Activated naive CD4-positive, alpha-beta T cell treated with anti-CD3 and anti-CD28 coated beads, Interleukin-2, amount 50 U/mL, for 72 hours (primary cell): ENCODE data around the gene SLPI. TPM values are rescaled to one million over a fixed set of nuclear protein-coding genes. Genes with fewer than 3 reads are reported as not detected.

ENCODE experiments used
- ATAC-seq, 2 donors: fragments of 150-1000 bp; cut with Tn5 transposase; 2 replicates each; pipeline ENCODE4 v1.10.0; 2021; ENCODE audit warnings: mild to moderate bottlenecking in 2 of 2, moderate library complexity in 2 of 2
- DNase-seq, 2 donors: peaks; one replicate each; pipeline ENCODE4 v3.0.0; 2021 to 2022; ENCODE audit warnings: low spot score in 2 of 2
- H3K27ac Mint-ChIP-seq, 2 donors: one replicate each; pipeline ENCODE4 v1.8.0; 2022; ENCODE audit warnings: mild to moderate bottlenecking in 2 of 2, mixed read lengths in 2 of 2
- H3K36me3 Mint-ChIP-seq, 2 donors: one replicate each; pipeline ENCODE4 v1.8.0; 2022; ENCODE audit warnings: mixed read lengths in 2 of 2
- H3K9me3 Mint-ChIP-seq, 2 donors: one replicate each; pipeline ENCODE4 v1.8.0; 2022; ENCODE audit warnings: mixed read lengths in 2 of 2
- total RNA-seq, 2 donors: library from RNA; stranded (reverse); gene quantifications; one replicate each; pipeline ENCODE4 v1.2.3, GENCODE V29; 2022

Gene SLPI
- total RNA-seq, 2 donors from 2014 or later: not detected

DNA sequence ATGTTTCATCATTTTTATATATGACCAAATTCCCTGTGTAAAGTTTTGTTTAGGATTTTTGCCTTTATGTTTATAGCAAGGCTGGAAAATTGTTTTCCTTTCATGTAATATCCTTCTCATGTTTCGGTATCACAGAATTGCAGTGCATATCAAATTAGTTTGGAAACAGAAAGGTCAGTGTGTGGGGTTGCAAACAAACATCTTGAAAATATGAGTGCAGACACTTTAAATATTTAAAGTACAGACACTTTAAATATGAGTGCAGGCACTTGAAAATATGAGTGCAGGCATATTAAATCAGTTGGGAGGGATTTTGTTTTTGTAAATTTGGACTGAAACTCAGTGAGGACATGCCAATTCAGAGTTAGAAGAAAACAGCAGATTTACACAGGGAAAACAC is 6.5 kb downstream of the SLPI start:
- no peaks in the 10 kb centered on the region for H3K9me3 Mint-ChIP-seq
- ATAC-seq (no peak), DNase-seq (no peak)
- H3K36me3 Mint-ChIP-seq: no peaks in the 10 kb centered on the region
- H3K27ac Mint-ChIP-seq: no peak overlapping the region

DNA sequence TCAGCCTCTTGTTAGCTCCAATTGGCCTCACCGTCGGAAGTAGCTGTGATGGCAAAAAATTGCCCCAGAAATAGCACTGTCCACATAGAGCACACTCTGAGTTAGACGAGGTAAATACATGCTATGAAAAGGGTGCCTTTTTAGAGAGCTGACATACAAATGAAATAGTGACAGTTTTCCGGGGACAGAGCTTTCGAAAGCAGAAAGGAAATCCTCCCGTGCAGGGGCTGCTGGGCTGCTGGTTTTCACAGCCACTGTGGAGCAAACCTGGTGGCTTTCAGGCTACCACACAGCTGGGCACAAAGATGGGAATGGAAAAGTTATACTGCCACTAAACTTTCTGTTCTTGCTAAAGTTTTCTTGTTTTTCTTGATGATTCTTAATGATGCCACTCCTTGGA is 8.3 kb downstream of the SLPI start:
- ATAC-seq (no peak), DNase-seq (no peak)
- Mint-ChIP-seq H3K9me3 (no peaks in the 10 kb centered on the region), H3K36me3 (no peaks in the 10 kb centered on the region), H3K27ac (no peak overlapping the region)

DNA sequence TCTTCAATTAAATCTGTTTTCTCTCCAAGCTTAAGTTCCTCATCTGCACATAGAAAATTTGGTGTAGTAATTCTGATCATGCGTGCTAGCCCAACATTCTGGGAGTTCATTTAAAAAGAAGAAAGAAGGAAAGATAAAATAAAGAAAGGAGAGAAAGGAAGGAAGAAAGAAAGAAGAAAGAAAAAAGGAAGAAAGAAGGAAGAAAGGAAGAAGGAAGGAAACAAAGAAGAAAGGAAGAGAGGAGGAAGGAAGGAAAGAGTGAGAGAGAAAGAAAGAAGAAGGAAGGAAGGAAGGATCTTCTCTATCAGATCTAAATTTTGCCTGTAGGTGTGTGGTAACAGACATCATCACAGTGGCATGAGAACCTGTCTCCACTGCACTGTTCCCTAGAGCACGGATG is 16.2 kb downstream of the SLPI start:
- Mint-ChIP-seq H3K27ac (no peak overlapping the region), H3K9me3 (peaks cover 0 to 6% of the 10 kb centered on the region in 2 donors), H3K36me3 (no peaks in the 10 kb centered on the region)
- no peak for ATAC-seq
- no peak for DNase-seq

DNA sequence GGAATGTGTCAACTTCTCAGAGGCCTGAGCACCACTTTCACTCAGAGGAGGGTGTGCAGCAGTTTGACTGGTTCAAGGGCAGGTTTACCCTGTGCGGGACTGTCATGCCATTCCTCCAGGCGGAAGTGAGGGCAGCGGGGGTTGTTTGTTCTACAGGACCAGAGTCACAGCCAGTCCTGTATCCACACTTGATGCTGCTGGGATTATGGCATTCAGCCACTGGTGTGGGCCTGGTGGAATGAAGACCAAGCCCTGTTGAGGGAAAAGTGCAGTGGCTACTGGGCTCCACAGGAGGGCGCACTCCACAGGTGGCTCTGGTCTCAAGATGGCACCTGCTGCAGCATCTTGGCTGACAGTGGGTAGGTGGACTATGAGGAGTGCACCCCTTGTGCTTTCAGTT is 18.4 kb downstream of the SLPI start:
- peaks cover 0 to 6% of the 10 kb centered on the region in 2 donors for H3K9me3 Mint-ChIP-seq
- H3K27ac Mint-ChIP-seq: no peak overlapping the region
- DNase-seq (peak in 1 of 2 donors; percentile 22), ATAC-seq (no peak)
- no peaks in the 10 kb centered on the region for H3K36me3 Mint-ChIP-seq

DNA sequence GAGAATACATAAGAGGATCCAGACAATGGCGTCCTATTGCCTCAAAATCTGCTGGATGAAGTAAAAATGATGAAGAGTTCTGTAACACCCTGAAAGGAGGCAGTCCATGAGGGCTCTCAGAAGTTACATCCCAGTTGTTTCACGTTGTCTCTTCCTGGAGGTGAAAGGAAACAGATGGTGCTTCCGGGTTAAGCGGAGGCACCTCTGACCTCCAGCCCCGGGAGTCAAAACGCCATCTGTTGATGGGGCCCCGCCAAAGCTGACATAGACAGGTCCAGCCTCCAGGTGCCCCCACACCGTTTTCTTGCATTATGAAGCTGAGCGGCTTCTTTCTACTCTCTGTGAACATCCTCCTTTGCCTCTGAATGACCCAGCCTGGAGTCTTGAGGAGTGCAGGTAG is 23.7 kb downstream of the SLPI start:
- no peak overlapping the region for H3K27ac Mint-ChIP-seq

DNA sequence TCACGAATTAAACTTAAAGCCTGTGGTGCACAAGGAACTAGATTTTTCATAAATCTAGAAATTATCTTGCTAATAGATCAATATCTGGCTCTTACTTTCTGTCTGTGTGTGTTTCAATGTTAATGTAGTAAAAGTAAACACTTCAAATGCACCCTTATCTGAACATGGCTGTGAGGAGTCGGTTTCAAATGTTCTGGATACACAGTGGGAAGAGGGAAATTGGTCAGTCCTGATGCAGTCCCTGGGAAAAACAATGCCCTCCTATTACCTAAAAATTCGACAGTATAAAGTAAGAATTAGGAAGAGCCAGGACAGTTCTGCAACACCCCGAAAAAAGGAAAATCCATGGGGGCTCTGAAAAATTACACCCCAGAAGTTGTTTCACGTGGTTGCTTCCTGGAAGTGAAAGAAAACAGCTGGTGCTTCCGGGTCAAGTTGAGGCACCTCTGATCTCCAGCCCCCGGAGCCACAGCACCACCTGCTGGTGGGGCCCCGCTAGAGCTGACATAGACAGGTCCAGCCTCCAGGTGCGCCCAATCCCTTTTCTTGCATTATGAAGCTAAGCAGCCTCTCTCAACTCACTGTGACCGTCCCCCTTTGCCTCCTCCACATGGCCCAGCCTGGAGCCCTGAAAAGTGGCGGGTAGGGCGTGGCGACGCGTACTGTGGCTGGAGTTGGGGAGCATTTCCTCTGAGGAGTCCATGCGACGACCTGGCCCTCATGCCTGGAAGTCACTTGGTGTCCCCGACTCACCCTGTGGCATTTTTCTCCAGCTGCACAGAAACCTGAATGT is 24.9 kb downstream of the SLPI start:
- DNase-seq: peak in 1 of 2 donors; percentile 76
- peak; percentile 52 to 74 for ATAC-seq
- no peak overlapping the region for H3K27ac Mint-ChIP-seq
- no peaks in the 10 kb centered on the region for H3K36me3 Mint-ChIP-seq
- H3K9me3 Mint-ChIP-seq: no peaks in the 10 kb centered on the region

More for the DNA sequence above, 23.7 kb downstream of the SLPI start:
- no peaks in the 10 kb centered on the region for H3K36me3 Mint-ChIP-seq
- DNase-seq: no peak
- H3K9me3 Mint-ChIP-seq: peaks cover 0 to 6% of the 10 kb centered on the region in 2 donors
- no peak for ATAC-seq

DNA sequence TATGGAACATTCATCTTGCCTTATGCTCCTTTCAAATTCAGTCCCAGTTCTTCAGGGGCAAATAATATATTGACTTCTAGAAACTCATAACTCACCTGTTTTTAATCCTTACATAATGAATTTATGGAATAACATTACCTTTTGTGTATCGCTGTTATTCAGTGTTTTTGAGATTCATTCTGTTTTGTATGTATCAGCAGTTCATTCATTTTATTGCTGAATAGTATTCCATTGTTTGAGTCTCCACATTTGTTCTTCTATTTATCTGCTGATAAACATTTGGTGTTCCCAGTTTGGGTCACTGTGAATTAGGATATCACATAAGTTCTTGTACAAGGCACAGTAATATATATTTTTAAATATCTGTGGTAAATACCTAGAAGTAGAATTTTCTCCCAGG is 28.1 kb downstream of the SLPI start:
- DNase-seq (no peak), ATAC-seq (no peak)
- Mint-ChIP-seq H3K27ac (no peak overlapping the region), H3K36me3 (no peaks in the 10 kb centered on the region), H3K9me3 (no peaks in the 10 kb centered on the region)

DNA sequence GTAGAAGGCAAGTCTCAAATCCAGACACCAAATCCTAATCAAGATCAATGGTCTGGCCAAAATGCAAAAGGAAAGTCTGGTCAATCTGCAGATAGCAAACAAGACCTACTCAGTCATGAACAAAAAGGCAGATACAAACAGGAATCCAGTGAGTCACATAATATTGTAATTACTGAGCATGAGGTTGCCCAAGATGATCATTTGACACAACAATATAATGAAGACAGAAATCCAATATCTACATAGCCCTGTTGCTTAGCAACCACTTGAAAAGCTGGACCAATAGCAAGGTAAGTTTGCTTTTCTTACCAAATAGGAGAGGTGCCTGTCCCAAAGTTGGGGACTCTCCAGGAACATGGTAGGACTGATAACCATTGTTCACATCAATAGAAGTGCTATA is 31.2 kb downstream of the SLPI start:
- no peak for ATAC-seq
- Mint-ChIP-seq H3K9me3 (no peaks in the 10 kb centered on the region), H3K36me3 (no peaks in the 10 kb centered on the region), H3K27ac (no peak overlapping the region)
- DNase-seq: no peak

DNA sequence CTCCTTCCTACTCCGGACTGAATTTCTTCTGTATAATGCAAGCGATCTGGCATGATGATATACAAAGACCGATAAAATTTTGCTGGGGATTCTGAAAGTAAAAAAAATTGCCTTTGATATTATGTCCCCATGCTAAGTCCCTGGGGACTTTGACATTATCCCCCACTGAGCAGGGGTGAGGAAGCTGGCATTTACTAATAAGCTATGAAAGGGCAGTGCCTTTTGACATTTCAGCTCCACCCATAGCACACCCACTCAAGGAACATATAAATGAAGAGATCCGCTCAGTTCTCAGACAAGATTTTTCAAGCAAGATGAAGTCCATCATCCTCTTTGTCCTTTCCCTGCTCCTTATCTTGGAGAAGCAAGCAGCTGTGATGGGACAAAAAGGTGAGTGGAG is 33.3 kb downstream of the SLPI start, which contains the start of gene SEMG2:
TSS of gene SEMG2 (plus strand) at position 298 of the 400 bp plus-strand sequence. CDS start at position 315, 17 bp downstream.
- H3K36me3 Mint-ChIP-seq: no peaks in the 10 kb centered on the region
- no peak for DNase-seq
- no peak within 1 kb of the TSS for H3K27ac Mint-ChIP-seq
- no peak for ATAC-seq
- no peaks in the 10 kb centered on the region for H3K9me3 Mint-ChIP-seq

DNA sequence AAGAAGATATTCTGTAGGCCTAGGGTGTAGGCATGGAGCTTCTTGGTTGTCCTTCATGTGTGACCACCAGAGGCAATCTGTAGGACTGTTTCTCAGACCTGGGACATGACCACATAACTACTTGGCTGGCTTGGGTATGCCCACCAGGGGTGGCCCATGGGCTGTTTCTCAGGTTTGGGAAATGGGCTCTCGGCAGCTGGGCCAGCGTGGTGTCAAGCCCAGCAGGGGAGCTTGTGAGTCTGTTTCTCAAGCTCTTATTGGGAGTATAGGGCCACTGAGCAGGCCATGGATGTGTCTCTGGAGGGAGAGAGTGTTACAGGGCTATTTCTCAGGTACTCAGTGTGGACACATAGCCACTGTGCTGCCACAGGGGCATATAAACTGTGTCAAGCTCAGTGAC is 35.7 kb downstream of the SLPI start:
- no peak for ATAC-seq
- Mint-ChIP-seq H3K9me3 (no peaks in the 10 kb centered on the region), H3K27ac (no peak overlapping the region), H3K36me3 (no peaks in the 10 kb centered on the region)
- DNase-seq: no peak

DNA sequence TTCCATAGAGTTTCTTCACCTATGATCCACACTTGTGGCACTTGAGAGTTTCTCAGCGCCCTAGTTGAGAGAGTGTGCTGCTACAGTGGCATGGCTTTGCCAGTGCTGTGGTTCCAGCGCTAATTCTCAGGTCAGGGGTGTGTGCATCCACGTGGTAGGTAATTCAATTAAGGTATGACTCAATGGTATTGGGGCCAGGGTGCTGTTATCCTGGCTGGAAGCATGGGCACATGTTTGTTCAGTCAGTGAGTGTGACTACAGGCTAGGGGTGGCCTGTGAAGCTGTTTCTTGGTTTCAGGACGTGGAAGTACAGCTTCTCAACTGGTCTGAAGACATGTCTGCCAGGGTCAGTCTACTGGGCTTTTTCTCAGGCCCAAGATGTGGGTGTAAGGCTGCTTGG is 36.2 kb downstream of the SLPI start:
- DNase-seq (no peak), ATAC-seq (no peak)
- no peak overlapping the region for H3K27ac Mint-ChIP-seq
- no peaks in the 10 kb centered on the region for H3K36me3 Mint-ChIP-seq
- no peaks in the 10 kb centered on the region for H3K9me3 Mint-ChIP-seq

DNA sequence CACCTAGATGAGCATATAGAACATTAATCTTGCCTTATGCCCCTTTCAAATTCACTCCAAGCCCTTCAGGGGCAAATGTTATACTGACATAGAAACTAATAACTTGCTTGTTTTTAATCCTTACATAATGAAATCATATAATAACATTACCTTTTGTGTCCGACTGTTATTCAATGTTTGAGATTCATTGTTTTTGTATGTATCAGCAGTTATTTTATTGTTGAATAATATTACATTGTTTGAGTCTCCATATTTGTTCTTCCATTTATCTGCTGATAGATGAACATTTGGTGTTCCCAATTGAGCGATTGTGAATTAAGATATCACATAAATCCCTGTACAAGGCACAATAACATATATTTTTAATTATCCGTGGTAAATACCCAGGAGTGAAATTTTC is 41.5 kb downstream of the SLPI start:
- DNase-seq: no peak
- H3K9me3 Mint-ChIP-seq: no peaks in the 10 kb centered on the region
- no peak for ATAC-seq
- no peaks in the 10 kb centered on the region for H3K36me3 Mint-ChIP-seq
- no peak overlapping the region for H3K27ac Mint-ChIP-seq

DNA sequence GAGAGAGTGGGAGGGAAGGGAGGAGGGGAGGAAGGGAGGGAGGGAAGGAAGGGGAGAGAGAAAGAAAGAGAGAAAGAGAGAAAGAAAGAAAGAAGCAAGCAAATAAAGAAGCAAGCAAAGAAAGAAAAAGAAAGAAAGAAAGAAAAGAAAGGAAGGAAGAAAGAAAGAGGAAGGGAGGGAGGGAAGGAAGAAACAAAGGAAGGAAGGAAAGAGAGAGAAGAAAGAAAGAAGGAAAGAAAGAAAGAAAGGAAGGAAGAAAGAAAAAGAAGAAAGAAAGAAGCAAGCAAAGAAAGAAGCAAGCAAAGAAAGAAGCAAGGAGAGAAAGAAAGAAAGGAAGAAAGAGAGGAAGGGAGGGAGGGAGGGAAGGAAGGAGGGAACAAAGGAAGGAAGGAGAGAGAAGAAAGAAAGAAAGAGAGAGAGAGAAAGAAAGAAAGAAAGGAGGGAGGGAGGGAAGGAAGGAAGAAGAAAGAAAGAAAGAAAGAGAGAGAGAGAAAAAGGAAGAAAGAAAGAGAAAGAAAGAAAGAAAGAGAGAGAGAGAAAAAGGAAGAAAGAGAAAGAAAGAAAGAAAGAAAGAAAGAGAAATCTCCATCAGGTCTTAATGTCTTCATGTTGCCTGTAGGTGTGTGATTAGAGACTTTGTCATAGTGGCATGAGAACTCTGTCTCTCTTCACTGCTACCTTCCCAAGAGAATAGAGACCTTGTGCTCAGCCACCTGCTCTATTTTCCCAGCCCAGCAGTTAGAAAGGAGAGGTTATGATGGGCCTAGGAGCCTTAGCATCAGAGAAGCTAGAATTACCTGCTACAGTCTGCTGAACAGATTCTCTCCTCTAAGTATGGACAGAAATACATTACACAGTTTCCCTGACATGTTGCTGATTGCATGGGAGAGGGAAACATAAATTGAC is 42.5 kb downstream of the SLPI start:
- ATAC-seq (no peak), DNase-seq (no peak)
- H3K27ac Mint-ChIP-seq: no peak overlapping the region

DNA sequence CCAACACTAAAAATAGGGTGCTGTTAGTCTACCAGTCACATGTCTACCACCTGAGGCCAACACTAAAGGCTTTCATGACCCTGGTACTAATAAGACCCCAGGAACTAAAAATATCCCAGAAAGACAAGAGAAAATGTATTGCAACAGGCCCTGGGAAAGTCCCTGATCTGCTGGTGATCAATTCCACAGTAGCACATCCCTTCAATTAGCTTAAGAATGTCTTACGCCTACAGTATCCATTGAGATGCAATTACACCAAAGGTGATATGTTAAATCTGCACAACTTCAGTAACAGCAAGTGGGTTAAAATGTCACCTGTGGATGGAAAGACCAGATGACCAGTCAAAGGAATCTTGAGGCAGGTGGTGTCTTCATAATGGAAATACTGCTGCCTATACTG is 44.4 kb downstream of the SLPI start:
- Mint-ChIP-seq H3K36me3 (no peaks in the 10 kb centered on the region), H3K9me3 (no peaks in the 10 kb centered on the region), H3K27ac (no peak overlapping the region)
- ATAC-seq (no peak), DNase-seq (no peak)

More for the DNA sequence above, 42.5 kb downstream of the SLPI start:
- H3K9me3 Mint-ChIP-seq: no peaks in the 10 kb centered on the region
- H3K36me3 Mint-ChIP-seq: no peaks in the 10 kb centered on the region

DNA sequence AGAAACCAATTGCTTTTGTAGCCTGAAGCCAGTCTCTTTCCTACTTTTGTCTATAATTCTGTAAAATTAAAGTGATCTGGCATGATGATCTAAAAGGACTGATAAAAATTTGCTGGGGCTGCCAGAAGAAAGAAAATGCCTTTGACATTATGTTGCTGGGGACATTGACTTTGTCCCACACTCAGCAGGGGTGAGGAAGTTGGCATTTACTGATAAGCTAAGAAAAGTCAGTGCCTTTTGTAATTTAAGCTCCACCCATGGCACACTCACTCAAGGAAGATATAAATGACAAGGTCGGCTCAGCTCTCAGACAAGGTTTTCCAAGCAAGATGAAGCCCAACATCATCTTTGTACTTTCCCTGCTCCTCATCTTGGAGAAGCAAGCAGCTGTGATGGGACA is 47.6 kb downstream of the SLPI start, which contains the start of gene SEMG1:
TSS of gene SEMG1 (plus strand) at position 309 of the 400 bp plus-strand sequence. CDS start at position 330, 21 bp downstream.
- ATAC-seq: no peak
- Mint-ChIP-seq H3K27ac (no peak within 1 kb of the TSS), H3K9me3 (peaks cover 5% of the 10 kb centered on the region in 2 donors), H3K36me3 (no peaks in the 10 kb centered on the region)
- DNase-seq: no peak
